Panc1 (cell line): ENCODE measurements around the gene ENOX1. TPM values are rescaled to one million over a fixed set of nuclear protein-coding genes. Genes with fewer than 3 reads are reported as not detected.

Experiments used
- ATAC-seq: fragments of 200-7000 bp; cut with Tn5 transposase; 2 replicates; pipeline ENCODE4 v1.9.1; 2020; ENCODE audit warnings: mild to moderate bottlenecking, moderate library complexity
- BruUV-seq: library from RNA; stranded (reverse); fragments of 400-500 nt; replicated peaks from 2 replicates; lab custom pipeline; 2021; lab: Mats Ljungman, UMichigan
- CTCF ChIA-PET: fragments of 300-600 bp; sonication (Branson Sonifier 250); formaldehyde crosslinking; loops from one replicate; lab custom pipeline; 2022; ENCODE audit warnings: antibody characterized with exemption; lab: Charles Lee
- POLR2A ChIA-PET: fragments of 300-600 bp; sonication (Branson Sonifier 250); formaldehyde crosslinking; loops from one replicate; lab custom pipeline; 2022; ENCODE audit warnings: antibody characterized with exemption; lab: Charles Lee
- DNase-seq: peaks from one replicate; pipeline ENCODE4 v3.0.0-alpha.2; 2010; ENCODE audit warnings: low read depth, low spot score
- H3K27ac ChIP-seq: 2 replicates; pipeline ENCODE4 v1.5.1; 2011; ENCODE audit warnings: mild to moderate bottlenecking, low read length, inconsistent platforms
- H3K27me3 ChIP-seq: fragments of 200-500 bp; sonication (Bioruptor generic); 2 replicates; pipeline ENCODE4 v1.6.0; 2014; ENCODE audit warnings: low read length, inconsistent platforms; ENCODE audit not compliant: control insufficient read depth, insufficient read depth
- H3K36me3 ChIP-seq: fragments of 200-500 bp; sonication (Bioruptor generic); 2 replicates; pipeline ENCODE4 v1.5.1; 2014; ENCODE audit warnings: inconsistent platforms, mild to moderate bottlenecking, low read length, moderate library complexity; ENCODE audit not compliant: control insufficient read depth, insufficient read depth
- H3K4me1 ChIP-seq: 2 replicates; pipeline ENCODE4 v1.5.1; 2011; ENCODE audit warnings: inconsistent platforms, mild to moderate bottlenecking, low read length, moderate library complexity; ENCODE audit not compliant: control insufficient read depth, insufficient read depth
- H3K4me3 ChIP-seq, 2 experiments: 2 replicates each; pipeline ENCODE4 v1.5.1; 2011 to 2012; ENCODE audit warnings: low read depth in 2 of 2, low read length in 2 of 2, mild to moderate bottlenecking in 2 of 2, inconsistent platforms in 1 of 2, moderate library complexity in 1 of 2
- H3K9me3 ChIP-seq: fragments of 200-500 bp; sonication (Bioruptor generic); 2 replicates; pipeline ENCODE4 v1.5.1; 2014; ENCODE audit warnings: low read depth, mild to moderate bottlenecking, inconsistent platforms, low read length, moderate library complexity; ENCODE audit not compliant: control insufficient read depth, insufficient read depth
- CTCF ChIP-seq: fragments of 450-650 bp; IDR thresholded peaks from 2 replicates; pipeline ENCODE4 v1.5.1; 2017; ENCODE audit warnings: mild to moderate bottlenecking
- POLR2AphosphoS5 ChIP-seq: IDR thresholded peaks from 2 replicates; pipeline ENCODE4 v1.6.1; 2012; ENCODE audit warnings: mild to moderate bottlenecking, low read depth, low read length, moderate library complexity
- SIN3A ChIP-seq: IDR thresholded peaks from 2 replicates; pipeline ENCODE4 v1.6.1; 2012; ENCODE audit warnings: low read depth, mild to moderate bottlenecking, low read length, moderate library complexity, borderline replicate concordance; ENCODE audit not compliant: insufficient read depth
- TCF7L2 ChIP-seq: IDR thresholded peaks from 2 replicates; pipeline ENCODE4 v1.6.1; 2011; ENCODE audit warnings: mild to moderate bottlenecking, low read depth, low read length, inconsistent platforms
- in situ Hi-C: cut with HindIII; loops from 2 replicates; pipeline ENCODE4 v1.10.0; 2016; ENCODE audit warnings: low sequenced_read_pairs, low pct_unique_long_range_greater_than_20kb
- intact Hi-C: fragments of 100-400 bp; cut with micrococcal nuclease; formaldehyde crosslinking; loops from one replicate; pipeline ENCODE4 v1.10.0; 2022; ENCODE audit not compliant: unreplicated experiment
- total RNA-seq: library from RNA; stranded (reverse); gene quantifications from one replicate; pipeline ENCODE4 v1.2.1, GENCODE V29; 2021; ENCODE audit not compliant: unreplicated experiment
- TF ChIP-seq, protein P1 (sequence below), 2 experiments: IDR thresholded peaks; 2 replicates each; pipeline ENCODE4 v1.6.1; 2011 to 2012; ENCODE audit warnings: low read depth in 2 of 2, control low read depth in 1 of 2, low read length in 1 of 2, mild to moderate bottlenecking in 1 of 2, moderate library complexity in 1 of 2; ENCODE audit not compliant: insufficient read depth in 1 of 2

ENOX1 gene
- total RNA-seq, 1 experiment from 2014 or later = 0.23 TPM

- in situ Hi-C loops (no loop called here), intact Hi-C loops (no loop called here)
- Histone ChIP-seq H3K27ac (no peak overlapping the region), H3K9me3 (no peaks in the 10 kb centered on the region), H3K4me3 (no peak overlapping the region), H3K36me3 (no peaks in the 10 kb centered on the region), H3K4me1 (peaks cover 17% of the 10 kb centered on the region), H3K27me3 (no peaks in the 10 kb centered on the region)
- ChIA-PET POLR2A (no interaction called here), CTCF (no interaction called here)
- ATAC-seq (no peak), DNase-seq (no peak)
- no TSS peak for BruUV-seq
- TF ChIP-seq, protein P1, sequence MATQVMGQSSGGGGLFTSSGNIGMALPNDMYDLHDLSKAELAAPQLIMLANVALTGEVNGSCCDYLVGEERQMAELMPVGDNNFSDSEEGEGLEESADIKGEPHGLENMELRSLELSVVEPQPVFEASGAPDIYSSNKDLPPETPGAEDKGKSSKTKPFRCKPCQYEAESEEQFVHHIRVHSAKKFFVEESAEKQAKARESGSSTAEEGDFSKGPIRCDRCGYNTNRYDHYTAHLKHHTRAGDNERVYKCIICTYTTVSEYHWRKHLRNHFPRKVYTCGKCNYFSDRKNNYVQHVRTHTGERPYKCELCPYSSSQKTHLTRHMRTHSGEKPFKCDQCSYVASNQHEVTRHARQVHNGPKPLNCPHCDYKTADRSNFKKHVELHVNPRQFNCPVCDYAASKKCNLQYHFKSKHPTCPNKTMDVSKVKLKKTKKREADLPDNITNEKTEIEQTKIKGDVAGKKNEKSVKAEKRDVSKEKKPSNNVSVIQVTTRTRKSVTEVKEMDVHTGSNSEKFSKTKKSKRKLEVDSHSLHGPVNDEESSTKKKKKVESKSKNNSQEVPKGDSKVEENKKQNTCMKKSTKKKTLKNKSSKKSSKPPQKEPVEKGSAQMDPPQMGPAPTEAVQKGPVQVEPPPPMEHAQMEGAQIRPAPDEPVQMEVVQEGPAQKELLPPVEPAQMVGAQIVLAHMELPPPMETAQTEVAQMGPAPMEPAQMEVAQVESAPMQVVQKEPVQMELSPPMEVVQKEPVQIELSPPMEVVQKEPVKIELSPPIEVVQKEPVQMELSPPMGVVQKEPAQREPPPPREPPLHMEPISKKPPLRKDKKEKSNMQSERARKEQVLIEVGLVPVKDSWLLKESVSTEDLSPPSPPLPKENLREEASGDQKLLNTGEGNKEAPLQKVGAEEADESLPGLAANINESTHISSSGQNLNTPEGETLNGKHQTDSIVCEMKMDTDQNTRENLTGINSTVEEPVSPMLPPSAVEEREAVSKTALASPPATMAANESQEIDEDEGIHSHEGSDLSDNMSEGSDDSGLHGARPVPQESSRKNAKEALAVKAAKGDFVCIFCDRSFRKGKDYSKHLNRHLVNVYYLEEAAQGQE (IDR thresholded peaks at IDR 0.05; ENCODE audit: insufficient read depth in 1 of 2, low read depth in 2 of 2, low read length in 1 of 2) = no peak
- no peak for TF ChIP-seq TCF7L2
- TF ChIP-seq SIN3A = no peak
- no peak for TF ChIP-seq POLR2AphosphoS5
- no peak for TF ChIP-seq CTCF
These were observed 521.7 kb downstream of the ENOX1 start for GRCh38 chr13:43265028-43265427.

- intact Hi-C loops = no loop called here
- H3K36me3 ChIP-seq = no peaks in the 10 kb centered on the region
- POLR2A ChIA-PET = no interaction called here
- no peaks in the 10 kb centered on the region for H3K27me3 ChIP-seq
- no peak overlapping the region; the same call in 1 of the 2 replicates for H3K27ac ChIP-seq
- DNase-seq = no peak
- H3K9me3 ChIP-seq = no peaks in the 10 kb centered on the region
- in situ Hi-C loops = no loop called here
- ATAC-seq = no peak
- H3K4me1 ChIP-seq = peaks cover 11% of the 10 kb centered on the region; the same call in 1 of the 2 replicates
- BruUV-seq = no TSS peak
- CTCF ChIA-PET = no interaction called here
- no peak for TF ChIP-seq CTCF
- no peak for TF ChIP-seq POLR2AphosphoS5
- no peak for TF ChIP-seq SIN3A
- TF ChIP-seq TCF7L2 = no peak
- TF ChIP-seq, protein P1 (IDR thresholded peaks at IDR 0.05; ENCODE audit: insufficient read depth in 1 of 2, low read depth in 2 of 2, low read length in 1 of 2) = no peak
- H3K4me3 ChIP-seq = no peak overlapping the region
These were observed 522.3 kb downstream of the ENOX1 start for GRCh38 chr13:43264458-43264857.
